ENCODE measurements around the gene CDC42SE2.

DNA sequence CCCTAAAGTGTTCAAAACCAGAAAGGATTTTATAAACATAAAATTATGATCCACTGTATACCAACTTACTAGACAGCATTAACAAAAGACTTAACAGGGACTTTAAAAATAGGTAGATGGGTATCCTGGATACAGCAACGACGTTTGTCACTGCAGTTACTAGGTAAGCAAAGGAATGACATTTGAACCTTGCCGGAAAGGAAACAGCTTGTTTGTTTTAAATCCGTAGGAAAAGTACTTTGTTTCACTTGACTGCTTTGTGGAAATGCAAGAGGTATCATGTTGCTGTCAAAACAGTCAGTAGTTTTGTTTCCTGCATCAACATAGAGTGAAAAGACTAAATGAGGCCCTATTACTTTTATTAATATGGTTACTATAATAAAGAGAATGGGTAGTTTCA lies 122.9 kb downstream of the CDC42SE2 start:
- TF ChIP-seq, protein P1, sequence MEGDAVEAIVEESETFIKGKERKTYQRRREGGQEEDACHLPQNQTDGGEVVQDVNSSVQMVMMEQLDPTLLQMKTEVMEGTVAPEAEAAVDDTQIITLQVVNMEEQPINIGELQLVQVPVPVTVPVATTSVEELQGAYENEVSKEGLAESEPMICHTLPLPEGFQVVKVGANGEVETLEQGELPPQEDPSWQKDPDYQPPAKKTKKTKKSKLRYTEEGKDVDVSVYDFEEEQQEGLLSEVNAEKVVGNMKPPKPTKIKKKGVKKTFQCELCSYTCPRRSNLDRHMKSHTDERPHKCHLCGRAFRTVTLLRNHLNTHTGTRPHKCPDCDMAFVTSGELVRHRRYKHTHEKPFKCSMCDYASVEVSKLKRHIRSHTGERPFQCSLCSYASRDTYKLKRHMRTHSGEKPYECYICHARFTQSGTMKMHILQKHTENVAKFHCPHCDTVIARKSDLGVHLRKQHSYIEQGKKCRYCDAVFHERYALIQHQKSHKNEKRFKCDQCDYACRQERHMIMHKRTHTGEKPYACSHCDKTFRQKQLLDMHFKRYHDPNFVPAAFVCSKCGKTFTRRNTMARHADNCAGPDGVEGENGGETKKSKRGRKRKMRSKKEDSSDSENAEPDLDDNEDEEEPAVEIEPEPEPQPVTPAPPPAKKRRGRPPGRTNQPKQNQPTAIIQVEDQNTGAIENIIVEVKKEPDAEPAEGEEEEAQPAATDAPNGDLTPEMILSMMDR (IDR thresholded peaks at IDR 0.05; ENCODE audit: low read depth, low read length) = no peak
- TF ChIP-seq EZH2phosphoT487 (IDR thresholded peaks at IDR 0.05; ENCODE audit: low read depth) = no peak
